ENCODE results near the gene BAHCC1. TPM values are rescaled to one million over a fixed set of nuclear protein-coding genes. Genes with fewer than 3 reads are reported as not detected.

The BAHCC1 gene
- total and polyA plus RNA-seq, 2 of the 8 experiments (the other 6 are each of a cell fraction or from before 2014, with no cell fraction given) = 0.26 to 0.58 TPM

DNA sequence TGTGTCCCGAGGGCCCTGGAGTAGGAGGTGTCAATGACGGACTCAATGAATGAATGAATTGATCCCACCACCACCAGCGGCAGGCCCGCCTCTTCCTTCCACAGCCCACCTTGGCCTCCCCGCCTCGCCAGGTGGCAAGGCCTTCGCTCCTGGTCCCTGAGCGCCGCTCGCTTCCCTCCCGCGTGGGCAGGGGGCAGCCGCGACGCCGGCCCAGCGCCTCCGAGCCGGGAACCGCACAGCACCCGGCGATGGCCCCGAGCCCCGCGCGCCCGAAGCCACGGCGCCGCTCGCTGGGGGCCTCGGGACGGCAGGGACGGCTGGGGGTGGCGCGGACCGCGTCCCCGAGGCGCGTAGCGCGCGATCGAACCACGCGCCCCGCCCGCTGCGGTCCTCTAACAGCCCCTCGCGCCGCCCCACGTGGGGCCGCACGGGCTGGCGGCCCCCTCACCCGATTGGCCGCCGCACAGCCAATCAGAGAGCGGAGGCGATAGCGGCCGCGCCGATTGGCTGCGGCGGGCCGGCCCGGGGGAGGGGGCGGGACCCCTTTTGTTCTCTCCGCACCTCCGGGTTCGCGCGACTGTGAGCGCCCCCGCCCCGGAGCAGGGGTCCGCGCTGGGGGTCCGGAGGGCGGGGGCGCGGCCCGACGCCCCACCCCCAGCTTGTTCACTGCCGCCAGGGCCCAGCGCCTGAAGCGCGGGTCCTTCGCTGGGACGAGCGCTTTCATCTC is 86.0 kb downstream of the BAHCC1 start:
- H4K20me1 ChIP-seq (replicated peaks in 1 of 2; ENCODE audit: control insufficient read depth in 1 of 2, insufficient read depth in 2 of 2, low read length in 2 of 2) = no peaks in the 10 kb centered on the region
- H3K79me2 ChIP-seq (ENCODE audit: control insufficient read depth in 1 of 2, insufficient read depth in 2 of 2, low read length in 2 of 2) = no peaks in the 10 kb centered on the region
- FAIRE-seq = no peak
- peak in 1 of 2 experiments; percentile 70 for DNase-seq (ENCODE audit: low read depth in 1 of 2, low spot score in 2 of 2)
- peak overlapping the region; percentile 55 to 66 for H3K4me2 ChIP-seq (ENCODE audit: insufficient read depth in 1 of 2, low read depth in 2 of 2, low read length in 2 of 2)
- H2AFZ ChIP-seq (ENCODE audit: low read length) = peak overlapping the region; percentile 64; the same call in 1 of the 2 replicates
- H3K23me2 ChIP-seq (ENCODE audit: low read depth, low read length) = peaks cover 9% of the 10 kb centered on the region; the same call in 1 of the 2 replicates
- H2BK120ac ChIP-seq (replicated peaks; ENCODE audit: low read depth, low read length) = no peak overlapping the region
- H3K14ac ChIP-seq (ENCODE audit: insufficient read length) = no peak overlapping the region
- no peak overlapping the region for H3K4ac ChIP-seq (replicated peaks; ENCODE audit: insufficient read length, low read depth, low read length)
- H3K9me3 ChIP-seq (ENCODE audit: insufficient read depth in 2 of 2, low read depth in 1 of 2, low read length in 1 of 2) = peaks cover 0 to 5% of the 10 kb centered on the region in 2 experiments; a peak in 1 of 4 replicates
- CTCF ChIA-PET (ENCODE audit: partially characterized antibody) = interaction anchor here (0.8 to 5.4 kb wide), 8 partner anchors 8 to 227 kb away, joined by 3 to 50 read pairs (median 5); no protein-coding TSS in a partner anchor
- H2BK12ac ChIP-seq (ENCODE audit: low read depth, low read length) = 0 out of 2 replicates have a peak overlapping the region, but pooled peaks have one; percentile 19
- peak overlapping the region; percentile 14 to 58 (median 32) for H3K4me3 ChIP-seq (ENCODE audit: extremely low read depth in 1 of 4, insufficient read depth in 2 of 4, low read depth in 3 of 4, low read length in 4 of 4)
- H3K18ac ChIP-seq (ENCODE audit: extremely low read depth, low read length) = peak overlapping the region; percentile 81; the same call in 1 of the 2 replicates
- peaks cover 0 to 17% (median 8%) of the 10 kb centered on the region in 4 experiments; a peak in 4 of 7 replicates for H3K4me1 ChIP-seq (replicated peaks in 1 of 4; ENCODE audit: control insufficient read depth in 3 of 4, insufficient read depth in 4 of 4, low read length in 3 of 4)
- no peak overlapping the region for H3K27ac ChIP-seq (ENCODE audit: low read depth, low read length)
- H4K91ac ChIP-seq (replicated peaks; ENCODE audit: insufficient read length, low read length) = peak overlapping the region; percentile 72
- H3K9ac ChIP-seq (replicated peaks in 1 of 4; ENCODE audit: extremely low read depth in 1 of 4, low read depth in 3 of 4, low read length in 3 of 4) = no peak overlapping the region
- no peak overlapping the region for H4K5ac ChIP-seq (ENCODE audit: insufficient read length, low read depth, low read length)
- H3K23ac ChIP-seq (ENCODE audit: insufficient read length) = no peak overlapping the region
- H3K27me3 ChIP-seq (replicated peaks in 1 of 4; ENCODE audit: control insufficient read depth in 3 of 4, extremely low read depth in 1 of 4, insufficient read depth in 3 of 4, low read length in 3 of 4) = peaks cover 18 to 53% (median 45%) of the 10 kb centered on the region in 4 experiments
- no peaks in the 10 kb centered on the region for H3K36me3 ChIP-seq (ENCODE audit: control insufficient read depth in 2 of 4, insufficient read depth in 4 of 4, low read length in 3 of 4)
- H2BK5ac ChIP-seq (ENCODE audit: low read depth, low read length) = no peak overlapping the region
- H3K56ac ChIP-seq (replicated peaks; ENCODE audit: insufficient read length, low read depth, low read length) = no peak overlapping the region
- H4K8ac ChIP-seq (ENCODE audit: extremely low read depth, insufficient read depth, low read length) = peak overlapping the region; percentile 62
- no peaks in the 10 kb centered on the region for H3K79me1 ChIP-seq (ENCODE audit: low read depth, low read length)
- H2BK15ac ChIP-seq (ENCODE audit: low read length) = peak overlapping the region; percentile 95; the same call in 1 of the 2 replicates
- POLR2A ChIA-PET (ENCODE audit: partially characterized antibody) = interaction anchor here (1.0 to 35.8 kb wide), 4 partner anchors 10 to 231 kb away, joined by 3 to 1004 read pairs (median 6); partner anchors contain the start of genes ACTG1 and FSCN2
- H2AK5ac ChIP-seq (ENCODE audit: low read depth, low read length) = no peak overlapping the region
- WGBS, 2 experiments (ENCODE audit: extremely low coverage in 1 of 2, insufficient coverage in 1 of 2, insufficient read length in 1 of 2, insufficient replicate concordance in 2 of 2, low coverage in 1 of 2, low lambda C conversion rate in 2 of 2, missing lambda C conversion rate in 1 of 2) = 49% methylated on average over 18 of the region's 94 CpGs; no CpG with 5 or more reads in 1 of the 2 experiments
- no peak overlapping the region for H2BK20ac ChIP-seq (ENCODE audit: low read length)
- TF ChIP-seq SIN3A (conservative IDR thresholded peaks at IDR 0.05 in 1 of 2, IDR thresholded peaks at IDR 0.05 in 1 of 2; ENCODE audit: low read depth in 1 of 2, low read length in 2 of 2) (no peak), EZH2 (IDR thresholded peaks at IDR 0.05; ENCODE audit: low read depth, low read length, severe bottlenecking) (no peak), SP1 (IDR thresholded peaks at IDR 0.05; ENCODE audit: low read depth, low read length) (peak; percentile 70; the same call in 1 of the 2 replicates), POLR2A (IDR thresholded peaks at IDR 0.05; ENCODE audit: control extremely low read depth in 1 of 2, low read depth in 2 of 2, low read length in 2 of 2) (no peak), SRF (IDR thresholded peaks at IDR 0.05; ENCODE audit: low read depth, low read length) (no peak), BACH1 (IDR thresholded peaks at IDR 0.05; ENCODE audit: low read length) (no peak), KDM1A (IDR thresholded peaks at IDR 0.05; ENCODE audit: borderline replicate concordance, low read length) (no peak), PHF8 (conservative IDR thresholded peaks at IDR 0.05; ENCODE audit: low read depth, low read length) (peak; percentile 30; the same call in 1 of the 2 replicates), RNF2 (IDR thresholded peaks at IDR 0.05; ENCODE audit: borderline replicate concordance, low read depth, low read length, missing control alignments, poor library complexity, severe bottlenecking) (peak; percentile 31), MAFK (IDR thresholded peaks at IDR 0.05; ENCODE audit: low read depth, low read length) (no peak), KDM5A (IDR thresholded peaks at IDR 0.05; ENCODE audit: low read length) (no peak)

Data from H1 (cell line).